Transverse colon (tissue), 3 donors: ENCODE data around the gene NOL8.

Experiments used
- POLR2A ChIP-seq: fragments of 450-650 bp; IDR thresholded peaks from one replicate; pipeline ENCODE4 v1.6.1; 2016; ENCODE audit warnings: antibody characterized with exemption, mild to moderate bottlenecking, moderate library complexity
- TF ChIP-seq, protein P1 (sequence below), 5 experiments: fragments of 200-600 bp in 3 of 5; fragments of 450-650 bp in 2 of 5; sonication (generic) in 3 of 5; IDR thresholded peaks; 1 replicate in 2 of 5; 2 replicates in 3 of 5; pipeline ENCODE4 v1.5.1; 2016 to 2017; ENCODE audit warnings: antibody characterized with exemption in 5 of 5, inconsistent platforms in 3 of 5, mild to moderate bottlenecking in 2 of 5, moderate library complexity in 1 of 5

DNA sequence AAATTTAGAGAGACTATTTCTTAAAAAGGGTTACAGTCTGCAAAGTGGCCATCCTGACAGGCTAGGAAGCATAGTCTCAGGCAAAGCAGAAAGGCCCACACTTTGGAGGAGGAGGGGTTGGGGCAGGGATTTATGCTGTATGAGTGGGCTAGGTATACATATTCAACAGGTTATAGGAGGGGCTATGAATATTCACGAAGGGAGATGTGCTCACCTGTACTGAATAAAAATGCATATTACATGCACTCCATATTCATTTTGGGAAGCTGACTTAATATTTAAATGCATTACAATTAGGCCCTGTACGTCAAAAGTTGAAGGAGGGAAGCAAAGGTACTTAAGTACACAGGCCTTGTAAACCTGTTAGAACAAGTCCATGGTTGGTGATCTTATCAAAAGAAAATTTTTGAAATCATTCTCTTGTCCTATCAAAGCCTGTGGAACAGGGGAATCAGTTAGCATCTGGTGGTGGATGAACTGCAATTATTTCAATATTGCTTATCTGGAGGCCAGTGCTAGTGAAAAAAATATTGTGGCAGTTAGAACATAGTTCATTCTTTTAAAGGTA is 2.2 kb upstream of the NOL8 start:
- TF ChIP-seq, protein P1, sequence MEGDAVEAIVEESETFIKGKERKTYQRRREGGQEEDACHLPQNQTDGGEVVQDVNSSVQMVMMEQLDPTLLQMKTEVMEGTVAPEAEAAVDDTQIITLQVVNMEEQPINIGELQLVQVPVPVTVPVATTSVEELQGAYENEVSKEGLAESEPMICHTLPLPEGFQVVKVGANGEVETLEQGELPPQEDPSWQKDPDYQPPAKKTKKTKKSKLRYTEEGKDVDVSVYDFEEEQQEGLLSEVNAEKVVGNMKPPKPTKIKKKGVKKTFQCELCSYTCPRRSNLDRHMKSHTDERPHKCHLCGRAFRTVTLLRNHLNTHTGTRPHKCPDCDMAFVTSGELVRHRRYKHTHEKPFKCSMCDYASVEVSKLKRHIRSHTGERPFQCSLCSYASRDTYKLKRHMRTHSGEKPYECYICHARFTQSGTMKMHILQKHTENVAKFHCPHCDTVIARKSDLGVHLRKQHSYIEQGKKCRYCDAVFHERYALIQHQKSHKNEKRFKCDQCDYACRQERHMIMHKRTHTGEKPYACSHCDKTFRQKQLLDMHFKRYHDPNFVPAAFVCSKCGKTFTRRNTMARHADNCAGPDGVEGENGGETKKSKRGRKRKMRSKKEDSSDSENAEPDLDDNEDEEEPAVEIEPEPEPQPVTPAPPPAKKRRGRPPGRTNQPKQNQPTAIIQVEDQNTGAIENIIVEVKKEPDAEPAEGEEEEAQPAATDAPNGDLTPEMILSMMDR (IDR thresholded peaks at IDR 0.05) = no peak
- no peak for TF ChIP-seq POLR2A
